Adrenal gland (tissue), 12 donors: Measurements from ENCODE around the gene SLC14A1. TPM values are rescaled to one million over a fixed set of nuclear protein-coding genes. Genes with fewer than 3 reads are reported as not detected.

Source experiments
- DNase-seq, 7 donors: peaks; one replicate each; pipeline ENCODE4 v3.0.0-alpha.2; 2019 to 2020
- H3K27ac ChIP-seq, 5 donors: fragments of 200-600 bp; sonication (generic) in 4 of 5; 1 replicate in 3 of 5; 2 replicates in 2 of 5; pipeline versions ENCODE4 v1.5.1 to v1.8.0; 2016 to 2020; ENCODE audit warnings: mild to moderate bottlenecking in 1 of 5
- H3K27me3 ChIP-seq: fragments of 200-600 bp; 2 replicates; pipeline ENCODE4 v1.8.0; 2021
- H3K36me3 ChIP-seq, 2 donors: fragments of 200-600 bp; replicated peaks in 1 of 2; 1 replicate in 1 of 2; 2 replicates in 1 of 2; pipeline versions ENCODE4 v1.5.1 to v1.8.0; 2018 to 2022
- H3K4me1 ChIP-seq, 2 donors: fragments of 200-600 bp; replicated peaks in 1 of 2; 1 replicate in 1 of 2; 2 replicates in 1 of 2; pipeline versions ENCODE4 v1.5.1 to v1.8.0; 2018 to 2021
- H3K4me3 ChIP-seq, 4 donors: fragments of 200-600 bp; sonication (generic) in 3 of 4; one replicate each; pipeline ENCODE4 v1.5.1; 2016 to 2018
- H3K9me3 ChIP-seq, 3 donors: fragments of 200-600 bp; sonication (generic) in 1 of 3; replicated peaks in 1 of 3; 1 replicate in 2 of 3; 2 replicates in 1 of 3; pipeline versions ENCODE4 v1.5.1 to v1.8.0; 2016 to 2021
- POLR2A ChIP-seq, 2 donors: fragments of 450-650 bp; IDR thresholded peaks; one replicate each; pipeline ENCODE4 v1.6.1; 2017; ENCODE audit warnings: antibody characterized with exemption in 2 of 2, mild to moderate bottlenecking in 2 of 2, moderate library complexity in 1 of 2
- WGBS, 4 donors: extraction: QIAGEN DNeasy Blood & Tissue Kit in 2 of 4; methylation state at CpG; one replicate each; pipeline versions ENCODE4 v1.1.5 to v1.1.7; 2013 to 2017; 5-methylcytosine and 5-hydroxymethylcytosine counted together
- intact Hi-C, 2 donors: fragments of 100-400 bp; cut with DNase I; formaldehyde crosslinking; loops; one replicate each; pipeline versions ENCODE4 v1.14.1 to v1.15.0; 2022 to 2023
- polyA plus RNA-seq, 3 donors: library from polyadenylated mRNA; stranded (reverse); fragments of 200-250 nt in 2 of 3; fragments of 350-450 nt in 1 of 3; fragmentation: Illumina TruSeq in 1 of 3; extraction: RNeasy Lipid Tissue Mini Kit (QIAGEN cat#74804) in 1 of 3; gene quantifications; one replicate each; pipeline ENCODE4 v1.2.3, GENCODE V29; 2013 to 2014
- total RNA-seq, 9 donors: library from RNA; depleted of rRNA in 4 of 9; stranded (reverse); fragments of >200 nt in 4 of 9; fragments of 120-200 nt in 1 of 9; fragmentation: NEBNext Ultra II Directional in 1 of 9; extraction: Animal tissue kit (Norgen Biotek cat#: 25700) in 1 of 9; gene quantifications; one replicate each; pipeline versions ENCODE4 v1.1.0 to v1.2.4, GENCODE V29; 2013 to 2023
- TF ChIP-seq, protein P1 (sequence below), 6 experiments: fragments of 450-650 bp in 4 of 6; fragments of 200-600 bp in 2 of 6; sonication (generic) in 1 of 6; IDR thresholded peaks; 1 replicate in 5 of 6; 2 replicates in 1 of 6; pipeline versions ENCODE4 v1.5.1 to v1.8.0; 2016 to 2021; ENCODE audit warnings: antibody characterized with exemption in 6 of 6, mild to moderate bottlenecking in 2 of 6, moderate library complexity in 1 of 6
- donor health status: healthy with polysubstance abuse.
- donor health status: Bipolar disorder and iron deficiency.
- donor health status: DM: yes; HTN: yes; CAD: no.
- donor health status: DM: no; HTN: no; CAD: no.
- donor health status: DM: no; HTN: no; CAD: no.
- donor health status: DM: yes; HTN: yes; CAD: no.

SLC14A1 gene
- total and polyA plus RNA-seq, 12 donors = 0.57 to 8.8 (median 2.7) TPM

DNA sequence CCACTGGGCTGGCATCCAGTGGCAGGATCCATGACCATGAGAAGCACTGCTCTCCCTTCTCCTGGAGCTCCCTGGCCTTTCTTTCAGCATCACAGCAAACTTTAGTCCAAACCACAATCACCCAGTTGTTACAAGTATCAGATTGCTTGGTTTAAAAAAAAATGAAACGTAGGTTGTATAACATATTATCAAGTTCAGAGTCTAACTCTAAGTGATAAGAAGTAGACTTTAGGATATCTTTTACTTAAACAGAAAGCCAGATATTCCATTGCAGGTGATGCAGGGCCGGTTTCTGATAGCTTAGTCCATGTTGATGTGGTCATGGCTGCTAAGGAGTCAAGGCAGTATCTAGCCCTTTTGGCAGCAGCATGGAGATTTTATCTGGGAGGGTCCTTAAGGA is 24.5 kb downstream of the SLC14A1 start:
- TF ChIP-seq POLR2A (IDR thresholded peaks at IDR 0.05) = no peak
- TF ChIP-seq, protein P1, sequence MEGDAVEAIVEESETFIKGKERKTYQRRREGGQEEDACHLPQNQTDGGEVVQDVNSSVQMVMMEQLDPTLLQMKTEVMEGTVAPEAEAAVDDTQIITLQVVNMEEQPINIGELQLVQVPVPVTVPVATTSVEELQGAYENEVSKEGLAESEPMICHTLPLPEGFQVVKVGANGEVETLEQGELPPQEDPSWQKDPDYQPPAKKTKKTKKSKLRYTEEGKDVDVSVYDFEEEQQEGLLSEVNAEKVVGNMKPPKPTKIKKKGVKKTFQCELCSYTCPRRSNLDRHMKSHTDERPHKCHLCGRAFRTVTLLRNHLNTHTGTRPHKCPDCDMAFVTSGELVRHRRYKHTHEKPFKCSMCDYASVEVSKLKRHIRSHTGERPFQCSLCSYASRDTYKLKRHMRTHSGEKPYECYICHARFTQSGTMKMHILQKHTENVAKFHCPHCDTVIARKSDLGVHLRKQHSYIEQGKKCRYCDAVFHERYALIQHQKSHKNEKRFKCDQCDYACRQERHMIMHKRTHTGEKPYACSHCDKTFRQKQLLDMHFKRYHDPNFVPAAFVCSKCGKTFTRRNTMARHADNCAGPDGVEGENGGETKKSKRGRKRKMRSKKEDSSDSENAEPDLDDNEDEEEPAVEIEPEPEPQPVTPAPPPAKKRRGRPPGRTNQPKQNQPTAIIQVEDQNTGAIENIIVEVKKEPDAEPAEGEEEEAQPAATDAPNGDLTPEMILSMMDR (IDR thresholded peaks at IDR 0.05) = no peak
- Histone ChIP-seq H3K4me3 (no peak overlapping the region), H3K4me1 (no peaks in the 10 kb centered on the region), H3K27ac (no peak overlapping the region), H3K27me3 (no peaks in the 10 kb centered on the region), H3K9me3 (no peaks in the 10 kb centered on the region), H3K36me3 (no peaks in the 10 kb centered on the region)
- DNase-seq = no peak
- intact Hi-C loops = no loop called here
- WGBS, 4 donors = 38 to 57% (median 46%) methylated on average over 2 of the region's 2 CpGs

DNA sequence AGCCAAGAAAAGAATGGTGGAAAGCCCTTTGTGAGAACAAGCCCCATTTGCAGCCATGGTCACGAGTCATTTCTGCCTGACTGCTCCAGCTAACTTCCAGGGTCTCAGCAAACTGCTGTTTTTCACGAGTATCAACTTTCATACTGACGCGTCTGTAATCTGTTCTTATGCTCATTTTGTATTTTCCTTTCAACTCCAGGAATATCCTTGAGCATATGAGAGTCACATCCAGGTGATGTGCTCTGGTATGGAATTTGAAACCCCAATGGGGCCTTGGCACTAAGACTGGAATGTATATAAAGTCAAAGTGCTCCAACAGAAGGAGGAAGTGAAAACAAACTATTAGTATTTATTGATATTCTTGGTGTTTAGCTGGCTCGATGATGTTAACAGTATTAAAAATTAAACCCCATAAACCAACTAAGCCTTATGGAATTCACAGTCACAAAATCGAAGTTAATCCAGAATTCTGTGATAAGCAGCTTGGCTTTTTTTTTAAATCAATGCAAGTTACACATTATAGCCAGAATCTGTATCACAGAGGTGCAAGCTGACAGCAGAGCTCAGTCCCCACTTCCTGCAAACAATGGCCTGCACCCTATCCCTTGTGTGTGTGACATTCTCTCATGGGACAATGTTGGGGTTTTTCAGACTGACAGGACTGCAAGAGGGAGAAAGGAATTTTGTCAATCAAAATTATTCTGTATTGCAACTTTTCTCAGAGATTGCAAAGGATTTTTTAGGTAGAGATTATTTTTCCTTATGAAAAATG is 26.1 kb downstream of the SLC14A1 start:
- intact Hi-C loops = no loop called here
- no peak for TF ChIP-seq POLR2A (IDR thresholded peaks at IDR 0.05)
- TF ChIP-seq, protein P1 (IDR thresholded peaks at IDR 0.05) = no peak
- Histone ChIP-seq H3K27me3 (no peaks in the 10 kb centered on the region), H3K4me3 (no peak overlapping the region), H3K36me3 (no peaks in the 10 kb centered on the region), H3K27ac (no peak overlapping the region), H3K9me3 (no peaks in the 10 kb centered on the region), H3K4me1 (no peaks in the 10 kb centered on the region)
- 77 to 84% (median 81%) methylated on average over 6 of the region's 6 CpGs for WGBS, 4 donors
- no peak for DNase-seq

DNA sequence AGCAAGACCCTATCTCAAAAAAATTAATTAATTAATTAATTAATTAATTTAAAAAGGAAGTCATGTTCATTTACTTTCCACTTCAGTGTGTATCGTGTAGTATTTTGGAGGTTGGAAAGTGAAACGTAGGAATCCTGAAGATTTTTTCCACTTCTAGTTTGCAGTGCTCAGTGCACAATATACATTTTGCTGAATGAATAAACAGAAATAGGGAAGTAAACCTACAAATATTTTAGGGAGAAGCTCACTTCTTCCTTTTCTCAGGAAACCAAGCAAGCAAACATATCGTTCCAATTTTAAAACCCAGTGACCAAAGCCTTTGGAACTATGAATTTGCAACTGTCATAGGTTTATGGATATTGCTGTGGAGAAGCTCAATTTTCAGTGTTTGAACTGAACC is 27.8 kb downstream of the SLC14A1 start:
- Histone ChIP-seq H3K9me3 (no peaks in the 10 kb centered on the region), H3K36me3 (no peaks in the 10 kb centered on the region), H3K4me1 (peaks cover 0 to 10% of the 10 kb centered on the region in 2 donors), H3K27ac (no peak overlapping the region), H3K4me3 (no peak overlapping the region), H3K27me3 (no peaks in the 10 kb centered on the region)
- no peak for TF ChIP-seq POLR2A (IDR thresholded peaks at IDR 0.05)
- TF ChIP-seq, protein P1 (IDR thresholded peaks at IDR 0.05) = no peak
- no peak for DNase-seq
- intact Hi-C loops = no loop called here
- whole genome bisulfite sequencing, 4 donors = 77 to 85% (median 79%) methylated on average over 3 of the region's 3 CpGs

DNA sequence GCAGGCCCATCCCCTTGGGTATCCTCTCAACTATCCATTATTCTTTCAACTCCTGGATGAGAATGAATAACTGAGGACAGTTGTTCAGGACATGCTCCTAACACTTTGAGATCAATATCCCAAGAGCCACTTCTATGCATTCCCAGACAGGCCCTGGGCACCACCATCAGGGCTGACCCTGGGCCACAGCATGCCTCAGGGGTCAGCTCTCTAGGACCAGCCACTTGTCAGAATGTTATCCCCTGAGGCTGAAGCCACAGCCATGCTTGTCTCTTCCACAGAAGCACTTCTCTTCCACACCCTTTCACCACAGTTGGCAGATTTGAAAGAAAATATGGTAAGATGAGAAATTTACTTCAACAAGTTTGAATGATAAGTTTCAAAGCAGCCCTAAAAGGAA is 28.7 kb downstream of the SLC14A1 start:
- Histone ChIP-seq H3K27me3 (no peaks in the 10 kb centered on the region), H3K27ac (no peak overlapping the region), H3K4me1 (peaks cover 0 to 10% of the 10 kb centered on the region in 2 donors), H3K36me3 (no peaks in the 10 kb centered on the region), H3K9me3 (no peaks in the 10 kb centered on the region), H3K4me3 (no peak overlapping the region)
- intact Hi-C loops = no loop called here
- TF ChIP-seq, protein P1 (IDR thresholded peaks at IDR 0.05) = no peak
- TF ChIP-seq POLR2A (IDR thresholded peaks at IDR 0.05) = no peak
- no peak for DNase-seq
